ENCODE data around the gene CYP24A1.

Gene CYP24A1

GRCh38 chr20:54201268-54201846 is 27.6 kb upstream of the CYP24A1 start:
- no peak for DNase-seq

- DNase-seq: no peak
Measured at GRCh38 chr20:54200487-54201267, 26.9 kb upstream of the CYP24A1 start.

GRCh38 chr20:54199721-54200176 is 26.0 kb upstream of the CYP24A1 start:
- peak; percentile 50 for DNase-seq

- no peak for DNase-seq
Measured at GRCh38 chr20:54199283-54199682, 25.5 kb upstream of the CYP24A1 start.

- DNase-seq: no peak
Measured at GRCh38 chr20:54197621-54198604, 24.1 kb upstream of the CYP24A1 start.

GRCh38 chr20:54195483-54196472 is 22.0 kb upstream of the CYP24A1 start:
- DNase-seq: no peak

GRCh38 chr20:54194724-54195438 is 21.1 kb upstream of the CYP24A1 start:
- DNase-seq: no peak

- no peak for DNase-seq
Measured at GRCh38 chr20:54193817-54194216, 20.0 kb upstream of the CYP24A1 start.

- DNase-seq: no peak
Measured at GRCh38 chr20:54190217-54190616, 16.4 kb upstream of the CYP24A1 start.

GRCh38 chr20:54189630-54190029 is 15.8 kb upstream of the CYP24A1 start:
- no peak for DNase-seq

- DNase-seq: no peak
Measured at GRCh38 chr20:54188132-54188849, 14.5 kb upstream of the CYP24A1 start.

GRCh38 chr20:54184904-54185626 is 11.3 kb upstream of the CYP24A1 start:
- DNase-seq: no peak

GRCh38 chr20:54184071-54184470 is 10.3 kb upstream of the CYP24A1 start:
- no peak for DNase-seq

GRCh38 chr20:54180931-54181330 is 7.1 kb upstream of the CYP24A1 start:
- DNase-seq: no peak

GRCh38 chr20:54179946-54180345 is 6.2 kb upstream of the CYP24A1 start:
- peak; percentile 83 for DNase-seq

- DNase-seq: no peak
Measured at GRCh38 chr20:54178256-54178655, 4.5 kb upstream of the CYP24A1 start.

GRCh38 chr20:54177378-54177777 is 3.6 kb upstream of the CYP24A1 start:
- DNase-seq: no peak

- no peak for DNase-seq
Measured at GRCh38 chr20:54176610-54177009, 2.8 kb upstream of the CYP24A1 start.

- no peak for DNase-seq
Measured at GRCh38 chr20:54174457-54175175, 830 bp upstream of the CYP24A1 start.

All from DMS153 (cell line).